Thoracic aorta (tissue), 2 donors: ENCODE results near the gene SERAC1. TPM values are rescaled to one million over a fixed set of nuclear protein-coding genes. Genes with fewer than 3 reads are reported as not detected.

Experiments used
- ATAC-seq: fragments of 150-250 bp; one replicate; pipeline ENCODE4 v1.8.0; 2017; ENCODE audit warnings: low read depth; ENCODE audit not compliant: insufficient number of reproducible peaks, low FRiP score
- DNase-seq: peaks from one replicate; pipeline ENCODE4 v3.0.0-alpha.2; 2020; ENCODE audit warnings: low spot score
- H3K27ac ChIP-seq, 2 donors: fragments of 200-600 bp; sonication (generic); 1 replicate in 1 of 2; 2 replicates in 1 of 2; pipeline ENCODE4 v1.5.1; 2016; ENCODE audit warnings: mild to moderate bottlenecking in 2 of 2, moderate library complexity in 2 of 2
- H3K27me3 ChIP-seq: fragments of 200-600 bp; sonication (generic); replicated peaks from 2 replicates; pipeline ENCODE4 v1.6.0; 2016; ENCODE audit warnings: mild to moderate bottlenecking; ENCODE audit not compliant: insufficient read depth
- H3K36me3 ChIP-seq: fragments of 200-600 bp; sonication (generic); one replicate; pipeline ENCODE4 v1.5.1; 2016
- H3K4me1 ChIP-seq, 2 donors: fragments of 200-600 bp; sonication (generic); 1 replicate in 1 of 2; 2 replicates in 1 of 2; pipeline versions ENCODE4 v1.5.1 to v1.6.0; 2016; ENCODE audit warnings: low read depth in 2 of 2, mild to moderate bottlenecking in 1 of 2; ENCODE audit not compliant: control insufficient read depth in 1 of 2
- H3K4me3 ChIP-seq: fragments of 200-600 bp; sonication (generic); 2 replicates; pipeline ENCODE4 v1.5.1; 2016; ENCODE audit warnings: mild to moderate bottlenecking
- H3K9me3 ChIP-seq: fragments of 200-600 bp; sonication (generic); 2 replicates; pipeline ENCODE4 v1.5.1; 2016
- total RNA-seq, 2 donors: library from RNA; depleted of rRNA; stranded (reverse); fragments of >200 nt; gene quantifications; one replicate each; pipeline versions ENCODE4 v1.1.0 to v1.2.3, GENCODE V29; 2016
- TF ChIP-seq, protein P1 (sequence below): fragments of 200-600 bp; sonication (generic); IDR thresholded peaks from one replicate; pipeline ENCODE4 v1.5.1; 2019; ENCODE audit warnings: antibody characterized with exemption

SERAC1 gene
- total RNA-seq, 2 donors from 2014 or later, result 16.5 to 21.8 TPM

- no peak overlapping the region for H3K4me3 ChIP-seq
- no peaks in the 10 kb centered on the region for H3K27me3 ChIP-seq
- no peaks in the 10 kb centered on the region for H3K36me3 ChIP-seq
- no peak for DNase-seq
- no peaks in the 10 kb centered on the region for H3K4me1 ChIP-seq
- no peaks in the 10 kb centered on the region for H3K9me3 ChIP-seq
- TF ChIP-seq, protein P1, sequence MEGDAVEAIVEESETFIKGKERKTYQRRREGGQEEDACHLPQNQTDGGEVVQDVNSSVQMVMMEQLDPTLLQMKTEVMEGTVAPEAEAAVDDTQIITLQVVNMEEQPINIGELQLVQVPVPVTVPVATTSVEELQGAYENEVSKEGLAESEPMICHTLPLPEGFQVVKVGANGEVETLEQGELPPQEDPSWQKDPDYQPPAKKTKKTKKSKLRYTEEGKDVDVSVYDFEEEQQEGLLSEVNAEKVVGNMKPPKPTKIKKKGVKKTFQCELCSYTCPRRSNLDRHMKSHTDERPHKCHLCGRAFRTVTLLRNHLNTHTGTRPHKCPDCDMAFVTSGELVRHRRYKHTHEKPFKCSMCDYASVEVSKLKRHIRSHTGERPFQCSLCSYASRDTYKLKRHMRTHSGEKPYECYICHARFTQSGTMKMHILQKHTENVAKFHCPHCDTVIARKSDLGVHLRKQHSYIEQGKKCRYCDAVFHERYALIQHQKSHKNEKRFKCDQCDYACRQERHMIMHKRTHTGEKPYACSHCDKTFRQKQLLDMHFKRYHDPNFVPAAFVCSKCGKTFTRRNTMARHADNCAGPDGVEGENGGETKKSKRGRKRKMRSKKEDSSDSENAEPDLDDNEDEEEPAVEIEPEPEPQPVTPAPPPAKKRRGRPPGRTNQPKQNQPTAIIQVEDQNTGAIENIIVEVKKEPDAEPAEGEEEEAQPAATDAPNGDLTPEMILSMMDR, result no peak
- no peak for ATAC-seq
- no peak overlapping the region for H3K27ac ChIP-seq
Observed at GRCh38 chr6:158207422-158207788, 39.3 kb upstream of the SERAC1 start.

DNA sequence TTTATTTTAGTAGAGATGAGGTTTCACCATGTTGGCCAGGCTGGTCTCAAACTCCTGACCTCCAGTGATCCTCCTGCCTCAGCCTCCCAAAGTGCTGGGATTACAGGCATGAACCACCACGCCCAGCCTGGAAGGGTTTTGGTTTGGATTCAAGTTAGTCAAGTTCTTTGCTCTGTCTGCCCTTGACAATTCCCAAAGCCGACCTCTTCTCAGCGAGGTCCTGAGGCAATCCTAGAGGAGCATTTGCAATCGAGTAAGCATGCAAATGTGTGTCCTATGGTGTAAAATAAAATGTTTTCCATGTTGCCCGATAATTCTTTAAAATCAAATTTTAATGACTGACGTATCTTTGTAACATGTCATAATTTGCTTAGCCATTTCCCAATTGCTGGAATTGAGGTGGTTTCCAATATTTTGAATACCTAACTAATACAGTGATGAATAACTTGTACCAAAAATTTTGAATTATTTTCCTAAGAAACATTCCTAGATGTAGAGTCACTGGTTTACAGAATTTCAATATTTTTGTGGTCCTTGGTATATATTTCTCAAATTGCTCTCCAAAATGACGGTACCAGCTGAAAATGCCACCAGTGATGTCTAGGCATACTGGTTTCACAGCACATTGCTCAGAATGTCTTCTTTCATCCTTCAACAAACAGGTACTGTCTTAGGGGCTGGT, 38.8 kb upstream of the SERAC1 start:
- TF ChIP-seq, protein P1, result no peak
- H3K27me3 ChIP-seq, result no peaks in the 10 kb centered on the region
- no peaks in the 10 kb centered on the region for H3K9me3 ChIP-seq
- H3K4me1 ChIP-seq, result no peaks in the 10 kb centered on the region
- no peak for DNase-seq
- no peak for ATAC-seq
- no peak overlapping the region for H3K4me3 ChIP-seq
- H3K27ac ChIP-seq, result no peak overlapping the region
- H3K36me3 ChIP-seq, result no peaks in the 10 kb centered on the region

DNA sequence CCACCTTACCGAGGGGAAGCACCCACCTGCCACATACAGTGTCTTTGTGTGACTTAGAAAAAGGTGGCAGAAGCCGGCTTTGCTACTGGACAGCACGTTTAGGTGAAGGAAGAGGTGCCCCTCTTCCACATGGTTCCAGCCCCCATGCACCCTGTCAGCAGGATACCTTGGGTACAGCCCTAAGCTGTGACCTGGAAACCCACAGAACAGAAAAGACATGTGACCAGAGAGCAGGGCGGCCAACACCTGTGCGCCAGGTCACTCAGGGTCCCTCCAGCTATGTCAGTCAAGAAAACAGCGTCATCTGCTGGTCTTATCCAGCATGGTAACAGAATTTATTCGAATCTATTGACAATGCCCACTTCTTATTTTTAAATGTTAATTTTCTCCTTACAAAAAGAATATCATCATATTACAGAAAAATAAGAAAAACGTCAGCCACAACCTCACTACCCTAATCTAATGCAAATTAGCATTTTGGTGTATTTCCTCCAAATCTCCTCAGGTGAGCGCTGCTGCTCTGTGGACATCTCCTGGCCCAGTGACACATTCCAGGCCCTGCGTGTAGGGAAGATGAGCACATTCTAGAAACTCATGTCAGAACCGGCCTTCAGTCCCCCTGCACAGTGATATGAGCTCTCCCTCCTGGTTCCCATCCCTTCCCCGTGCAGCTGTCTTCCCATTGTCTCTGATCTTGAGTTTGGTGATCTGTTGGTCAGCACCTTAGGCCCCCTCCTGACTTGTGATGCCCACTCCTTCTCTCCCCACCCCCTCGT, 37.3 kb upstream of the SERAC1 start:
- H3K27ac ChIP-seq, result no peak overlapping the region
- H3K36me3 ChIP-seq, result no peaks in the 10 kb centered on the region
- H3K4me1 ChIP-seq, result no peaks in the 10 kb centered on the region
- no peaks in the 10 kb centered on the region for H3K27me3 ChIP-seq
- H3K4me3 ChIP-seq, result no peak overlapping the region
- TF ChIP-seq, protein P1, result no peak
- no peaks in the 10 kb centered on the region for H3K9me3 ChIP-seq
- ATAC-seq (no peak), DNase-seq (no peak)

DNA sequence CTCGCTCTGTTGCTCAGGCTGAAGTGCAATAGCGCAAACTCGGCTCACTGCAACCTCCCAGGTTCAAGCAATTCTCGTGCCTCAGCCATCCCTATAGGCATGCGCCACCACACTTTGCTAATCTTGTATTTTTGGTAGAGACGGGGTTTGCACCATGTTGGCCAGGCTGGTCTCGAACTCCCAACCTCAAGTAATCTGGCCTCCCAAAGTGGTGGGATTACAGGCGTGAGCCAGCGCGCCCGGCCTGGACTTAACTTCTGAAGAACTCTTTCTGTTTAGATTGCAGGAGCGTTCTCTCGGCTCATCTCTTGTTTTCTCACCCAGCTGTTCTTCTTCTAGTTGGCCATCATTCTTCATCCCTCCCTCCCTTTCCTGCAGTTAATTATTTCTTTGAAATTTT, 30.4 kb upstream of the SERAC1 start:
- Histone ChIP-seq H3K27ac (no peak overlapping the region), H3K9me3 (no peaks in the 10 kb centered on the region), H3K27me3 (no peaks in the 10 kb centered on the region), H3K36me3 (peaks cover 1% of the 10 kb centered on the region), H3K4me1 (no peaks in the 10 kb centered on the region), H3K4me3 (no peak overlapping the region)
- TF ChIP-seq, protein P1, result no peak
- DNase-seq (no peak), ATAC-seq (no peak)

DNA sequence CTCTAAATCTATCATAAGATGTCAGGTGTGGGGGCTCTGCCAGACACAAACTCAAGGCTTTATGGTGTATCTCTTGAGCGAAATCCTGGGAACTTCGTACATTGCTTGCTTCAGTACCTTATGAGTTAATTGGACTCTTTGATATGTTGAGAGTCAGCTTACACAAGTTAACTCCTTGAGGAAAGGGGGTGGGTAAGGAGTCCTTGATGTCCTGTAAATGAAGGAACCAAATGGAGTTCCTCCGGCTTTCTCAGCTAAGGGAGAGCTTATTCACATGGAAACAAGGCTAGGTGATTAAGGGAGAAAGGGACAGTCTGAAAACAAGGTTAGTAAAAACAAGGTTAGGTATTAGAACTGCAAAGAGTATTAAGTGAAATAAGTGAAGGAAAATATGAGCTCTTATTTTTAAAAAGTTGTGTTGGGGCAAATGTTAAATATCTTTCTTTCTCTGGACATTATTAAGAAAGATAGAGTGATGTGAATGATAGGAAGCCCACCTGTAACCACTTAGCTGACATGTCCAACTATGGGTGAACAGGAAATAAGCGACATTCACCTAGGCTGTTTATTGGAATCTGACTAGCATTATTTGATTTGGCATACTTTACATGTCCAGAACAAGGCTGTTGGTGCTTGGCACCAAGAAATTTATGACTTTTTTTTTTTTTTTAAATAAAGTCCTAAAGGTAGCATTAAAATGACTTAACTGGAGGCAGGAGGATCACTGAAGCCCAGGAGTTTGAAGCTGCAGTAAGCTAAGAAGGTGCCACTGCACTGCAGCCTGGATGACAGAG, 26.6 kb upstream of the SERAC1 start:
- Histone ChIP-seq H3K4me1 (no peaks in the 10 kb centered on the region), H3K4me3 (no peak overlapping the region), H3K27me3 (no peaks in the 10 kb centered on the region), H3K9me3 (no peaks in the 10 kb centered on the region), H3K27ac (no peak overlapping the region), H3K36me3 (peaks cover 11% of the 10 kb centered on the region)
- ATAC-seq (no peak), DNase-seq (no peak)
- TF ChIP-seq, protein P1, result no peak
